GM20000 (cell line): Measurements from ENCODE around the gene DNAL4.

Source experiments
- DNase-seq: peaks from one replicate; pipeline ENCODE4 v3.0.0; 2012; ENCODE audit warnings: low spot score
- TF ChIP-seq, protein P1 (sequence below): IDR thresholded peaks from 2 replicates; pipeline ENCODE4 v1.5.1; 2012; ENCODE audit warnings: mild to moderate bottlenecking, control low read depth; ENCODE audit errors: extremely low read depth, missing control alignments

DNAL4 gene

DNA sequence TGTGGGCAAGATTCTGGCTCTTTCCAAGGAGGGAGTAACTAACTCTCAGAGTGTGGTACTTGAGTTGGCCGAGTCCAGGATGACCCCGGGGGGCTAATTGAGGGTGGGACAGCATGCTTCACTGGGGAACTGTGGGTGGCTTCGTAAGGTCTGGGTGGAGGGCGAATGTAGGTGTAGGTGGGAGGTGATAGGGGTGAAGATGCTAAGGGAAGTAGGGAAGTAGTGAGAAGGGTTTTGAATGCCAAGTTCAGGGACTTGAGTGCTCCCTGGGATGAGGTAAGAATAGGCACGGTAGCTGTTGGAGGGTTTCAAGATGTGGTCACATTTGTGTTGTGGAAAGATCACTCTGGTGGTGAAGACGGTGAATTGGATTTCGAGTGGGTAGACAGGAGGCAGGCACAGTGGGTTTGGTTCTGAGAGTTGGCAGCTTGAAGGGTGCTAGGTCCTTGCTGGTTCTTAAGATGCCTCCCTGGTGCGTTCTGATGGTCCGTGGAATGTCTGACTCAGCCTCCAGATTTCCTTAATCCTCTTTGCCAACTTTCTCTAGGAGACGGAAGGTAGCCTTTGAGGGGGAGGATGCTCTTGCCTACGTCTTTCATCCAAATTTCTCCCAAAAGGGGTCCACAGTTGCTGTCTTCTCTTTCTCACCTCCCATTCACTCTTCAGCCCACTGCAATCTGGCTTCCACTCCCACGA is 2.5 kb upstream of the DNAL4 start:
- TF ChIP-seq, protein P1, sequence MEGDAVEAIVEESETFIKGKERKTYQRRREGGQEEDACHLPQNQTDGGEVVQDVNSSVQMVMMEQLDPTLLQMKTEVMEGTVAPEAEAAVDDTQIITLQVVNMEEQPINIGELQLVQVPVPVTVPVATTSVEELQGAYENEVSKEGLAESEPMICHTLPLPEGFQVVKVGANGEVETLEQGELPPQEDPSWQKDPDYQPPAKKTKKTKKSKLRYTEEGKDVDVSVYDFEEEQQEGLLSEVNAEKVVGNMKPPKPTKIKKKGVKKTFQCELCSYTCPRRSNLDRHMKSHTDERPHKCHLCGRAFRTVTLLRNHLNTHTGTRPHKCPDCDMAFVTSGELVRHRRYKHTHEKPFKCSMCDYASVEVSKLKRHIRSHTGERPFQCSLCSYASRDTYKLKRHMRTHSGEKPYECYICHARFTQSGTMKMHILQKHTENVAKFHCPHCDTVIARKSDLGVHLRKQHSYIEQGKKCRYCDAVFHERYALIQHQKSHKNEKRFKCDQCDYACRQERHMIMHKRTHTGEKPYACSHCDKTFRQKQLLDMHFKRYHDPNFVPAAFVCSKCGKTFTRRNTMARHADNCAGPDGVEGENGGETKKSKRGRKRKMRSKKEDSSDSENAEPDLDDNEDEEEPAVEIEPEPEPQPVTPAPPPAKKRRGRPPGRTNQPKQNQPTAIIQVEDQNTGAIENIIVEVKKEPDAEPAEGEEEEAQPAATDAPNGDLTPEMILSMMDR, result no peak
- DNase-seq, result no peak

DNA sequence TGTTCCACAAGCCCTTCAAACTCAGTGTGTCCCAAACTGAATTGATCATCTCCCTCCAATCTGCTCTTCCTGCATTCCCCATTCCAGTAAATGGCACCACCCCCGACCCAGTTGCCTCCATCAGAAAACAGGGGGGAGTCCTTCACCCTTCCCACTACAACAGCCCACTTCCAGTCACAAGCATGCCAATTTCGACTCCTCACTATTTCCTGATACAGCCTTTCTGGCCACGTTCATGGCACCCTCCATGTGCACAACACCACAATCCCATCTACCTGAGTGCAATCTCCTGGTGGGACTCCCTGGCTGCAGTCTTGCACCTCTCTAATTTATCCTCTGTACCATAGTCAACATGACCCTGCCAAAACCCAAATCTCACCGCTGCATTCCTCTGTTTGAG is 1.6 kb upstream of the DNAL4 start:
- DNase-seq, result no peak
- TF ChIP-seq, protein P1, result no peak

DNA sequence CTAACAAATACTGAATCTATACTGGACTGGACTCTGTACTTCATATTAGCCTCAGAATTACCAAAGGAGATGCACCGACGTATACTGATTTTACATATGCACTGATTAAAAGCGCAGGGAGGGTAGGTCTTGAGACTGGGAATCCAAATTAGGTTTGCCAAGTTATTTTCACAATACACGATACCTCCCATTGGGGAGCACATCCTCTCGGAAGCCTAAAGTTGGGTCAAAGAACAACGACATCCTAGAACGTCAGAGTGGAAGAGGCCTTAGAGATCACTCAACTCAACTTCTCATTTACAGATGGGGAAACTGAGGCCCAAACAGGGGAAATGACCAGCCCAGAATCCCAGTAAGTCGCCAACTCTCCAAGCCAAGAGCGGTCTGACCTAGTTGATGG is 626 bp downstream of the DNAL4 start:
- DNase-seq, result no peak
- TF ChIP-seq, protein P1, result no peak

DNA sequence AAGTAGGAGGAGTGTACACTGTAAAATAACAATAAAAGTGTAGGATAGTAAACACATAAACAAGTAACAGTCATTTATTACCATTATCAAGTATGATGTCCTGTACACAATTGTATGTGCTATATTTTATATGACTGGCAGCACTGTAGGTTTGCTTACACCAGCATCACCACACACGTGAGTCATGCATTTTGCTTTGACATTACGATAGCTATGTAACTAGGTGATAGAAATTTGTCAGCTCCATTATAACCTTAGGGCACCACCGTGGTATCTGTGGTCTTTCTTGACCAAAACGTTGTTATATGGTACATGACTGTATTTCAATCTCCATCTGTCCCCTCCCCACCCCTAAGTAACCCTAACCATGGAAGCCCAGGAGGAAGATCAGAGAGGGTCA is 1.1 kb downstream of the DNAL4 start:
- TF ChIP-seq, protein P1, result no peak
- DNase-seq, result no peak

DNA sequence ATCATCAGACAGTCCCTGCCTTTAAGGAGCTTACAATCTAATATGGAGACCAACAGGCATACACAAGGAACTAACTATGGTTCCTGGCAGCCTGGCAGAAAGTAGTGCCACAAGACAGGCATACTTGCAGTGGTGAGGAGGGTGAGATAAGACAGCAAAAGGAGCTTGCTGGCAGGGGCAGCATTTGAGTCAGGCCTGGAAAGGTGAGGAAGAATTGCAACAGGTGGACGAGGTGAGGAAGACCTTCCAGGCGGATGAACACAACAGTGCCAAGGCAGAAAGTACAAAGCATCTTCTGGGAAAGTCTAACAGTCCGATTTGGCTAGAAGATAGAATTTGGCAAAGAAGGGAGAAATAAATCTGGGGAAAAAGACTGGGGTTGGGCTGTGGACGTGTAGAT is 4.3 kb downstream of the DNAL4 start:
- DNase-seq, result no peak
- TF ChIP-seq, protein P1, result no peak

DNA sequence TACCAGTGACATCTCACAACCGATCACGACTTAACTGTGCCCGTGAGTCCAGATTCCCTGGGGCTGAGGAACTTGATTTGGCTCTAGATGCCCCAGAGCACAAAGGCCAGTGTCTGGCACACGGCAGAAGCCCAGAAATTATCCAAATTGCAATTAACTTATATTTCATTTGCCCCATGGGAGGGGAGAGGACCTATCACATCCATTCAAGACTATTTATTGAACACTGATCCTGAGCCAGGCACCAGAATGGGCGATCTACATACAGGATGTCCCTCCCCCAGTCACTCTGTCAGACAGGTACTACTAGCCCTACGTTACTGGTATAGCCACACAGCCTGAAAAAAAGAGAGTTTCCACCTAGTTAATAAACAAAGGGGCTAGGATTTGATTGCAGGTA is 5.1 kb downstream of the DNAL4 start:
- DNase-seq, result no peak
- TF ChIP-seq, protein P1, result no peak

DNA sequence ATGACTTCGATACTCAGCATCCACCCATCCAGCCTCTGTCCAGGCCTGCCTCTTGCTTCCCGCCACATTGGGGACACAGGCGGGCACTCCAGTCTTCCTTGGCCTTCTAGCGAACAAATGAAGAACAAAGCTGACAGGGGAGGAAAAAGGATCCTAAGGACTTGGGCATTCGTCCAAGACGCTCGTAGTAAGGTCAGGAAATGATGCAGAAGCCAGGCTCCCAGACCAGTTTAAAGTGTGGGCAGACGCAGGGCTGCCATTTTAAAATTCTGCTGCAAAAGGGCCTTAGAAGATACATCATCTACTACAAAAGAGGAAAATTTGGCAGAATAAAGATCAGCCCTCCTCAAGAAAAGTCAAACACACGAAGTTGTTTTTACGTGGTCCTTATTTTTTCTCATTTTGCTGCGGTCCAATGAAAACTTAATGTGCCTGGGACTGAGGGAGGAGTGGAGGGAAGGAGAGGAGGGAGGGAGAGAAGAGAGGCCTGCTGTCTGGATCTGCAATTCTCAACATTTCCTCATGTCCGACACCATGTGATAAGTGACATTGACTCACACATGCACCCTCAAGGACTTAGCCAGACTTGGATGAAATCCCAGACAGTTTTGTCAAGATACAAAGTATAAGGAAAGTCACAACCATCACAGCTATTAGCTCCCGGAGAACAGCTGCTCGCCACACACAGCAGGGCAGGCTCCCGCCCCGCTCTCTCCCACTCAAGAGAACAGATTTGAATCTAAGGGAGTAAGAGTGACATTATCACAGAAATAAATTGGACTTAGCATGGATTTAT is 5.7 kb downstream of the DNAL4 start:
- TF ChIP-seq, protein P1, result no peak
- no peak for DNase-seq
